GM12872 (cell line): ENCODE measurements around the gene CEP44.

Source experiments
- TF ChIP-seq, protein P1 (sequence below): IDR thresholded peaks from 3 replicates; pipeline ENCODE4 v1.5.1; 2011; ENCODE audit warnings: low read depth, mild to moderate bottlenecking, low read length, moderate library complexity; ENCODE audit not compliant: insufficient read depth

CEP44 gene

DNA sequence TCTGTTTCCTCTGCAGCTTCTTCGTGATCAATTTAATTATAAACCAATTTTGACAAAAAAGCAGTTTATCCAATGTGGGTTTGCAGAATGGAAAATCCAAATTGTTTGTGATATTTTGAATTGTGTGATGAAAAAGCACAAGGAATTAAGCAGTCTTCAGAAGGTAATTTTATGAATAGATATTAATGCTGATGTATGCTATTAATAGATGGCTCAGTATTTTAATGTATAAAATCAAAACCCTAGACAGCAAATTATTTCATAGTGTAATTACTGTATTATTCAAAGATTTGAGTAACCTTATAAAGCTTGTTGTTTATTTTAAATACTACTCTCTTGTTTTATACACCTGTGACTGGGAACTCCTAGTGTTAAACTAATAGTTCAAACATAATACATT, 20.0 kb downstream of the CEP44 start:
- TF ChIP-seq, protein P1, sequence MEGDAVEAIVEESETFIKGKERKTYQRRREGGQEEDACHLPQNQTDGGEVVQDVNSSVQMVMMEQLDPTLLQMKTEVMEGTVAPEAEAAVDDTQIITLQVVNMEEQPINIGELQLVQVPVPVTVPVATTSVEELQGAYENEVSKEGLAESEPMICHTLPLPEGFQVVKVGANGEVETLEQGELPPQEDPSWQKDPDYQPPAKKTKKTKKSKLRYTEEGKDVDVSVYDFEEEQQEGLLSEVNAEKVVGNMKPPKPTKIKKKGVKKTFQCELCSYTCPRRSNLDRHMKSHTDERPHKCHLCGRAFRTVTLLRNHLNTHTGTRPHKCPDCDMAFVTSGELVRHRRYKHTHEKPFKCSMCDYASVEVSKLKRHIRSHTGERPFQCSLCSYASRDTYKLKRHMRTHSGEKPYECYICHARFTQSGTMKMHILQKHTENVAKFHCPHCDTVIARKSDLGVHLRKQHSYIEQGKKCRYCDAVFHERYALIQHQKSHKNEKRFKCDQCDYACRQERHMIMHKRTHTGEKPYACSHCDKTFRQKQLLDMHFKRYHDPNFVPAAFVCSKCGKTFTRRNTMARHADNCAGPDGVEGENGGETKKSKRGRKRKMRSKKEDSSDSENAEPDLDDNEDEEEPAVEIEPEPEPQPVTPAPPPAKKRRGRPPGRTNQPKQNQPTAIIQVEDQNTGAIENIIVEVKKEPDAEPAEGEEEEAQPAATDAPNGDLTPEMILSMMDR = no peak

DNA sequence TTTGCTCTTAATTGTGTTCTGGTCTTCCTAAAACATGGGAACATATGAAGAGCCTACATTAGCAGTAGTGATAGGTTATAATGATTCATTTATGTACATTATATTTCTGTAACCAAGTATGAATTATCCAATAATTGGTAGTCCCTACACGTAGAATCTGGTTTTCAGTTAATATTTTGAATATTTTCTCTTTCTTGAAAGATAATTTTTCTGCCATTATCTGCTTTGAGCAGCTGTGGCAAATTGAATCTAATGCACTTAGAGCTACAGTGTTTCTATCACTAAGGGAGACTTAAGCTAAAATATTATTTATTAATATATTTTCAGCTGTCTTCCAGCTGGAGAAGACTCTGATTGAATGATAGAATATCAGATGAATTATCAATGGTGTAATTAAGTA, 21.0 kb downstream of the CEP44 start:
- TF ChIP-seq, protein P1 = no peak

DNA sequence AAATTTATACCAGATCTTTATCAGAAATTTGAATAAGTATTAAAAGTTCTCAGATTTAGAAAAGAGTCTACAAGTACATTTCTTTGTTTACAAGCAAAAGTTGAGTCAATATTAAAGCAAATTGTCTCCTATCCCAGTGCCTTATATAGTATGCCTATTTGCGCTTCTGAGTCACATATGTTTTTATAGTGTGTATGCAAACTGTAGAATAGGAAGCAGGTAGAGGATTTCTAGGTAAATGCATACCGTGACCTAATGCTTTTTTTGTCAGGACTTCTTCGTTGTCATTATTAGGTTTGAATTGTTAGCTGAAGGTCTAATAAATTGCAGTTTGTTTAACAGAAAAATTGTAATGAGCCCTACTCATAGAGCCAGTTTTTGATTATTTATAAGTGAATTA, 22.2 kb downstream of the CEP44 start:
- TF ChIP-seq, protein P1 = no peak

DNA sequence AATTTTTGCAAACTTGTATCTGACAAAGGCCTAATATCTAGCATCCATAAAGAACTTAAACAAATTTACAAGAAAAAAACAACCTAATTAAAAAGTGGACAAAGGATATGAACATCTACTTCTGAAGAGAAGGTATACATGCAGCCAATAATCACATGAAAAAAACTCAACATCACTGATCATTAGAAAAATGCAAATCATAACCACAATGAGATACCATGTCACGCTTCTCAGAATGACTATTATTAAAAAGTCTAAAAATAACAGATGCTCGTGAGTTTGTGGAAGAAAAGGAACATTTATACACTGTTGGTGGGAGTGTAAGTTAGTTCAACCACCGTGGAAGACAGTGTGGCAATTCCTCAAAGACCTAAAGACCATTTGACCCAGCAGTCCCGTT, 24.0 kb downstream of the CEP44 start:
- TF ChIP-seq, protein P1 = no peak

DNA sequence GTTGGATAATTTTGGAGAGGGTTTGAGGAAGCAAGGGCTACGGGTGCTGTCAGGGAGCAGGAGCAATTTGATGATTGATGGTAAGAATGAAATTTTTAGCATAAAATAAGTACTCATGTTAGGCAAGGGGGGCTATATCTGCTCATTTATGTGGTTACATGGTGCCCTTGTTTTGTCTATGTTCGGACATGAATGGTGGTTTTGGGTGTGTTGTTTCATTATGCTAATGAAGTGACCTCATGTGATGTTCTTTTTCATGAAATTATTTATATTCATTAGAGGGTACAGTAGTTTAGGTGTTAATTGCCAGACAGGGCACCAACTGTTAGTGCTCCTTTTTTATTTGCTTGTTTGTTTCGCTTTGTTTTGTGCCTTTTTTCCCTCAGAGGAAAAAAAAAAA, 29.3 kb downstream of the CEP44 start:
- TF ChIP-seq, protein P1 = no peak

DNA sequence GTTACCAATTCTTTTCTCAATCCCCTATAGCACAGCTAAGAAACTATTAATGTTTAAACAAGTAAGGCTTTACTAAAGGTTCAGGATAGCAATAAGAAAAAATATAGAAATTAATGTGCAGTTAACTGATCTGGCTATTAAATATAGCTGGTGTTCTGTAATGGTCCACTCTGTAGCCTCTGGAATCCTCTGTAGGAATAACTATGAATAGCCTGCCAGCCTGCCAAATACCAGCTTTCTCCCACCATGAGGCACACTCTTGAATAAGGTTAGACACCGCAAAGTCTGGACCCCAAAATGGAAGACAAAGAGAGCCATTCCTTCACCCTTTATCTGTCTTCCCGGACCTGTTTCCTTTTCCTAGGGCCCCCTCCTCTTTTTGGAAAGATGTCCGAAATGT, 30.6 kb downstream of the CEP44 start:
- TF ChIP-seq, protein P1 = no peak

DNA sequence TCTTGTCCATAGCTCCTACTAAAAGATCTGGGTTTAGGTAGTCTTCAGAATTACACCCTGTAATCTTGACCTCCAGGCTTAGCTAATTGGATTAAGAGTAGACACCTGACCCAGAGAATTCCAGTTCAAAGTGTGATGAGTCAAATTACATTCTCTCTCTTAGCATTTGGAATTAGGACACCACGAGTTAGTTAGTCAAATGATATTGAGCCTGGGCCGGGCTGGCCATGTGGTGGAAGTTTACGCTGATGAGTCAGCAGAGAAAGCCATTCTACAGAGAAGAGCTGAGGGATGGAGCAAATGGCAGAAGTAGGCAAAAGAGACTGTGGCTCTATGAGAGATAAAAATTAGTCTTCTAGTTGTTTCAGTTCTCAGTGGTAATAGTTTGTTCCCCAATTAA, 31.1 kb downstream of the CEP44 start:
- TF ChIP-seq, protein P1 = no peak

DNA sequence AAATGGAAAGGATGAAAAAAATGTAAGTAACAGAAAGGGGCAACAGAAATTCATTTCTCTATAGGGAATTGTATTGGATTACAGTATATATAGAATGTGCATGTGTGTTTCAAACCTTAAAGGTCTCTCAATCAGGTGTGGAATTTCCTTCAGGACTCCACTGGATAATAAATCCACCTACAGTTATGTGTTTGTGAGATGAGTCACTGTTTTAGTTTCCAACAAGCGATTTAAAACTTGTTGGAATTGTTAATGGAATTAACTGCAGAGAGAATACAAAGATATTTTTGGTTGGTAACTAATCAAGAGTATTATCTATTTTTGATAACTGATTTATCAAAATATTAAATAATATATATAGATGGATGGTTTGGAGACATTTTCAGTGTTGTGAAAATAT, 32.8 kb downstream of the CEP44 start:
- TF ChIP-seq, protein P1 = no peak
